Uterus (tissue), 4 donors: ENCODE results near the gene GTPBP3. TPM values are rescaled to one million over a fixed set of nuclear protein-coding genes. Genes with fewer than 3 reads are reported as not detected.

ENCODE experiments used
- DNase-seq, 2 donors: peaks; one replicate each; pipeline ENCODE4 v3.0.0-alpha.2; 2019 to 2020
- H3K27ac ChIP-seq, 2 donors: fragments of 200-600 bp; sonication (generic); 1 replicate in 1 of 2; 2 replicates in 1 of 2; pipeline ENCODE4 v1.5.1; 2016 to 2018
- H3K27me3 ChIP-seq, 2 donors: fragments of 200-600 bp; sonication (generic); one replicate each; pipeline ENCODE4 v1.5.1; 2018 to 2019; ENCODE audit warnings: control low read depth in 1 of 2
- H3K36me3 ChIP-seq, 2 donors: fragments of 200-600 bp; sonication (generic); one replicate each; pipeline ENCODE4 v1.5.1; 2019; ENCODE audit warnings: control low read depth in 1 of 2
- H3K4me1 ChIP-seq, 2 donors: fragments of 200-600 bp; sonication (generic); one replicate each; pipeline ENCODE4 v1.5.1; 2018 to 2019; ENCODE audit warnings: control low read depth in 1 of 2
- H3K4me3 ChIP-seq, 2 donors: fragments of 200-600 bp; sonication (generic); 1 replicate in 1 of 2; 2 replicates in 1 of 2; pipeline ENCODE4 v1.5.1; 2018 to 2019; ENCODE audit warnings: mild to moderate bottlenecking in 1 of 2
- H3K9me3 ChIP-seq, 2 donors: fragments of 200-600 bp; sonication (generic); one replicate each; pipeline ENCODE4 v1.5.1; 2019; ENCODE audit warnings: control low read depth in 1 of 2
- POLR2A ChIP-seq, 2 donors: fragments of 450-650 bp; IDR thresholded peaks; one replicate each; pipeline ENCODE4 v1.6.1; 2016; ENCODE audit warnings: antibody characterized with exemption in 2 of 2, mild to moderate bottlenecking in 1 of 2, moderate library complexity in 1 of 2
- intact Hi-C: fragments of 100-400 bp; cut with DNase I; formaldehyde crosslinking; loops from one replicate; pipeline ENCODE4 v1.15.1; 2023; ENCODE audit warnings: low total_unique reads
- total RNA-seq, 4 donors: library from RNA; depleted of rRNA in 3 of 4; stranded (reverse); fragments of >200 nt in 3 of 4; gene quantifications; one replicate each; pipeline versions ENCODE4 v1.1.0 to v1.2.4, GENCODE V29; 2014 to 2023
- TF ChIP-seq, protein P1 (sequence below), 4 experiments: fragments of 200-600 bp in 2 of 4; fragments of 450-650 bp in 2 of 4; sonication (generic) in 2 of 4; IDR thresholded peaks; one replicate each; pipeline ENCODE4 v1.5.1; 2016 to 2019; ENCODE audit warnings: antibody characterized with exemption in 4 of 4, mild to moderate bottlenecking in 2 of 4, moderate library complexity in 1 of 4
- donor health status: DM: yes; HTN: yes; CAD: no.

GTPBP3 gene
- total RNA-seq, 4 donors from 2014 or later: 0.88 to 31.2 (median 24.4) TPM

GRCh38 chr19:17330262-17331044 lies 6.9 kb upstream of the GTPBP3 start:
- H3K36me3 ChIP-seq: no peaks in the 10 kb centered on the region
- H3K27ac ChIP-seq: no peak overlapping the region
- H3K4me1 ChIP-seq: peaks cover 0 to 16% of the 10 kb centered on the region in 2 donors
- no peak for TF ChIP-seq POLR2A (IDR thresholded peaks at IDR 0.05)
- TF ChIP-seq, protein P1, sequence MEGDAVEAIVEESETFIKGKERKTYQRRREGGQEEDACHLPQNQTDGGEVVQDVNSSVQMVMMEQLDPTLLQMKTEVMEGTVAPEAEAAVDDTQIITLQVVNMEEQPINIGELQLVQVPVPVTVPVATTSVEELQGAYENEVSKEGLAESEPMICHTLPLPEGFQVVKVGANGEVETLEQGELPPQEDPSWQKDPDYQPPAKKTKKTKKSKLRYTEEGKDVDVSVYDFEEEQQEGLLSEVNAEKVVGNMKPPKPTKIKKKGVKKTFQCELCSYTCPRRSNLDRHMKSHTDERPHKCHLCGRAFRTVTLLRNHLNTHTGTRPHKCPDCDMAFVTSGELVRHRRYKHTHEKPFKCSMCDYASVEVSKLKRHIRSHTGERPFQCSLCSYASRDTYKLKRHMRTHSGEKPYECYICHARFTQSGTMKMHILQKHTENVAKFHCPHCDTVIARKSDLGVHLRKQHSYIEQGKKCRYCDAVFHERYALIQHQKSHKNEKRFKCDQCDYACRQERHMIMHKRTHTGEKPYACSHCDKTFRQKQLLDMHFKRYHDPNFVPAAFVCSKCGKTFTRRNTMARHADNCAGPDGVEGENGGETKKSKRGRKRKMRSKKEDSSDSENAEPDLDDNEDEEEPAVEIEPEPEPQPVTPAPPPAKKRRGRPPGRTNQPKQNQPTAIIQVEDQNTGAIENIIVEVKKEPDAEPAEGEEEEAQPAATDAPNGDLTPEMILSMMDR (IDR thresholded peaks at IDR 0.05): no peak
- no peak overlapping the region for H3K4me3 ChIP-seq
- H3K9me3 ChIP-seq: no peaks in the 10 kb centered on the region
- no peak for DNase-seq
- H3K27me3 ChIP-seq: peaks cover 0 to 12% of the 10 kb centered on the region in 2 donors
- intact Hi-C loops: no loop called here

- no peak for DNase-seq
- intact Hi-C loops: no loop called here
- Histone ChIP-seq H3K9me3 (no peaks in the 10 kb centered on the region), H3K4me3 (no peak overlapping the region), H3K27me3 (peaks cover 0 to 12% of the 10 kb centered on the region in 2 donors), H3K27ac (no peak overlapping the region), H3K36me3 (no peaks in the 10 kb centered on the region), H3K4me1 (peaks cover 0 to 16% of the 10 kb centered on the region in 2 donors)
- TF ChIP-seq, protein P1 (IDR thresholded peaks at IDR 0.05): no peak
- TF ChIP-seq POLR2A (IDR thresholded peaks at IDR 0.05): no peak
Measured at GRCh38 chr19:17331045-17331558, 6.3 kb upstream of the GTPBP3 start.

GRCh38 chr19:17332360-17332676 lies 5.0 kb upstream of the GTPBP3 start:
- H3K4me1 ChIP-seq: peaks cover 0 to 16% of the 10 kb centered on the region in 2 donors
- H3K9me3 ChIP-seq: no peaks in the 10 kb centered on the region
- no peaks in the 10 kb centered on the region for H3K36me3 ChIP-seq
- TF ChIP-seq, protein P1 (IDR thresholded peaks at IDR 0.05): no peak
- TF ChIP-seq POLR2A (IDR thresholded peaks at IDR 0.05): no peak
- no peak overlapping the region for H3K27ac ChIP-seq
- H3K4me3 ChIP-seq: no peak overlapping the region
- intact Hi-C loops: no loop called here
- H3K27me3 ChIP-seq: peaks cover 0 to 12% of the 10 kb centered on the region in 2 donors
- DNase-seq: no peak

DNA sequence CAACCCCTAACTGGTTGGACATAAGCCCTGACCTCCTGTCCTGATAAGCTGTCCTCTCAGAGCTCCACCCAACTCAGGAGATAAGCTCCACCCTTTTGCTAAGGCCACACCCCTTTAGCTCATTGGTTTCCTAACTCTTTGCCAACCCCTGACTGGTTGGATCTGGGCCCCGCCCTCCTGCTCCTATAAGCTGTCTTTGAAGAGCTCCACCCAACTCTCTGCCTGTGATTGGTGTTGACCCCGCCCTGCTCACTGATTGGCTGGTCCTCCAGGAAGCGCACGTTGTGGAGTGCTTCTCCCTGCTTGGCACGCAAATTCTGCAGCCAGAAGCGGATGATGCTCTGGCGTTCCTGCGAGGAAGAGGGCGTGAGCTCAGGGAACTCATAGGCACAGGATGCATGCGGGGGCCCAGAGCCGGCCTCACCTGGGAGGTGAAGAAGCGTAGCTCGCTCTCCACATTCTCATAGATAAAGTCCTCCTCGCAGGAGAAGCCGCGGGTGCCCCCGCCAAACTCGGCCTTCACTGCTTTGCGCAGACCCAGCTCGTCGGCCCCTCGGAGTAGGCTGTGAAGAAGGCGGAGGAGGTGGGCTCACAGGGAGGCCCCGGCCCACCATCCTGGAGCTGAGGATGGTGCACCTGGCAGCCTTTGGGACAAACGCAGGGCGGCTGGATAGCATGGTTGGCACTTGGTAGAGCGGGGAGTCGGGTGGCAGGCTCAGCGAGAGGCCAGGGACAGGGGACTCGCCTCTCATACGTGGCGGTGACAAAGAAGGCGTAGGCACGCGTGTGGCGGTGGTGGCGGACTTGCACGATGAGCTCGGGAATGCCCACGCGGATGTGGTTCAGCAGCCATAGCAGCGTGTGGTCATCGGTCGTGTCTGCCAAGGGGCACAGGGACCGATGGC lies 4.4 kb upstream of the GTPBP3 start:
- Histone ChIP-seq H3K36me3 (no peaks in the 10 kb centered on the region), H3K4me1 (peaks cover 0 to 18% of the 10 kb centered on the region in 2 donors), H3K4me3 (no peak overlapping the region), H3K27ac (no peak overlapping the region), H3K9me3 (no peaks in the 10 kb centered on the region), H3K27me3 (peaks cover 0 to 12% of the 10 kb centered on the region in 2 donors)
- intact Hi-C loops: no loop called here
- TF ChIP-seq POLR2A (IDR thresholded peaks at IDR 0.05): no peak
- TF ChIP-seq, protein P1 (IDR thresholded peaks at IDR 0.05): no peak
- DNase-seq: no peak
